Activated gamma-delta T cell treated with Interleukin-2 at 50 U/mL for 16 hours (primary cell): ENCODE measurements around the gene SORCS3.
A peak's percentile ranks its signal among the peaks of the same experiment; 100 is the strongest.

Experiments
- DNase-seq: peaks from one replicate; pipeline ENCODE4 v3.0.0-alpha.2; 2020

Gene SORCS3

DNA sequence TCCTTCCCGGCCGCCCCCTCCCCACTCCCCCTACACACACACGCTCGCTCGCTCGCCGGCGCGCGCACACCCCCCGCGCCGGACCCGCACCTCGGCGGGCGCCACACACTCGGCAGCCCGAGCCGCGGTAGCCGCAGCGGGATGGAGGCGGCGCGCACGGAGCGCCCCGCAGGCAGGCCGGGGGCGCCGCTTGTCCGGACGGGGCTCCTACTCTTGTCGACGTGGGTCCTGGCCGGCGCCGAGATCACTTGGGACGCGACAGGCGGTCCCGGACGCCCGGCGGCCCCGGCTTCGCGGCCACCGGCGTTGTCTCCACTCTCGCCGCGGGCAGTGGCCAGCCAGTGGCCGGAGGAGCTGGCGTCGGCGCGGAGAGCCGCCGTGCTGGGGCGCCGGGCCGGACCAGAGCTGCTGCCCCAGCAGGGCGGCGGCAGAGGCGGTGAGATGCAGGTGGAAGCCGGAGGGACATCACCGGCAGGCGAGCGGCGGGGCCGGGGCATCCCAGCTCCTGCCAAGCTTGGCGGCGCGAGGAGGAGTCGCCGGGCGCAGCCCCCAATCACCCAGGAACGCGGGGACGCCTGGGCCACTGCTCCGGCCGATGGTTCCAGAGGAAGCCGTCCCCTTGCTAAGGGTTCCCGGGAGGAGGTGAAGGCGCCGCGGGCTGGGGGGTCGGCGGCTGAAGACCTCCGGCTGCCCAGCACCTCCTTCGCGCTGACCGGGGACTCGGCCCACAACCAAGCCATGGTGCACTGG is at the start of gene SORCS3:
SORCS3 (plus strand) TSS at position 104 of the 750 bp plus-strand sequence.
- no peak for DNase-seq

- no peak for DNase-seq
These were observed 49.6 kb upstream of the SORCS3 start for GRCh38 chr10:104591441-104591840.

- no peak for DNase-seq
These were observed 39.9 kb upstream of the SORCS3 start for GRCh38 chr10:104601166-104601565.

- DNase-seq = no peak
These were observed 32.8 kb upstream of the SORCS3 start for GRCh38 chr10:104608091-104608828.

DNA sequence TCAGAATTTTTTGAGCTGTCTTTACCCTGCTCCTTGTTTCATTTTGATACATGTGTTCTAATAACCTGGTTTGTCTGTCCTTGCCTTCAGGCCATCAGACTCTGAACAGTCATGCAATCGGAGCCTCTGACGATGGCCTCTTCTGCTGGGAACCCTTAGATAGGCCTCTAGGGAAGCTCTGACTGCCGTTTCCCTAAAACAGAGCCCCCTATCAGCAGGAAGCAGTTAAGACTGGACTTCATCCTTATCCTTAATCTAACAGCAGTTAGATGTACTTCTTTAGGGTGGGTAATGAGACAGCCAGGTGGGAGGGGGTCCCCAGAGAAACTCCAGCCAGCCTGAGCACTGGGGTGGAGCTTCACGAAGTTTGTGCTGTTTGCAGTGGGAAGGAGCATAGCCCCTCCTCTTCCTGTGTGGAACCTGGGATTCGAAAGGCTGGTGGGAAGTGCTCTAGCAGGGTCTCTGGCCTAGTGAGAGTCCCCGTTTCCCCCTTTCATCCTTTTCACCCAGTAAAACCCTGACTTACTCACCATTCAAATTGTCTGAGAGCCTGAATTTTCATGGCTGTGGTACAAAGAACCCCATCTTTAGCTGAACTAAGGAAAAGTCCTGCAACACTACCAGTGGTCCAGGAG is 28.4 kb upstream of the SORCS3 start:
- no peak for DNase-seq

GRCh38 chr10:104613406-104613805 is 27.7 kb upstream of the SORCS3 start:
- no peak for DNase-seq

DNA sequence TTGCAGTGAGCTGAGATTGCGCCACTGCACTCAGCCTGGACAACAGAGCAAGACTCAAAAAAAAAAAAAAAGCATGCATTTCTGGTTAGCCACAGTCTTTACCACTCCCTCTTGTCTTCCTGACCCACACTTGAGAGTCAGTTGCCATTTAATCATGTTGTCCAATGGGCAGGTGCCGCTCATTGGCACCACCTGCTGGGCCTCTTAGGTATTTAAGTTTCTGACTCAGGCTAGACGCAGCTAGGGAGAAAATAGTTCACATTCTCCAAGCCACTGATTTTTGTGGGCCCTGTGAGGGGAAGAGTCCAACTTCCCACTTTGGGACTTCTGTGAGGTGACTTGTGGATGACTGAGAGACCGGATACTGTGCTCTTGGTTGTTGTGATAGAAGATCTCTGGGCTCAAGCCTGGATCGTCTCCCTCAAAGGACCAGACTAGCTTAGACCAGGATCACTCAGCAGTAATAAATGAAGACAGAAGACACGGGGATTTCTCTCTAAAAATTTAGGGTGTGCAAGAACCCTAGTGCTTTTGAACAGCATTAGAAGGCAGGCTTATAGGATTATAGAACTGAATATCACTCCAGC is 26.8 kb upstream of the SORCS3 start:
- DNase-seq = peak; percentile 5

DNA sequence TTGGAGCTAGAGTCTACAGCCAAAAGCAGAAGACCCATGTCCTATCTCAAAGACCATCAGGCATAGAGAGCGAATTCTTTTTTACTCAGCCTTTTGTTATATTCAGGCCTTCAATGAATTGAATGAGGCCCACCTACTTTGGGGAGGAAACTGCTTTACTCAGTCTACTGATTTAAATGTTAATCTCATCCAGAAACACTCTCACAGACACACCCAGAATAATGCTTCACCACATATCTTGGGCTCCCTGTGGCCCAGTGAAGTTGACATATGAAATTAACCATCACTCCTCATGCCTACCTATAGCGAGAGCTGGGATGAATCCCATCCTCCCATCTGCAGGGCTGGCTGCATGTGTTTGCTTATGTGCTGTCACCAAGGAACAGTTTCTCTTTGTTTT is 26.0 kb upstream of the SORCS3 start:
- no peak for DNase-seq

GRCh38 chr10:104617831-104618230 is 23.3 kb upstream of the SORCS3 start:
- DNase-seq = no peak

- no peak for DNase-seq
These were observed 18.9 kb upstream of the SORCS3 start for GRCh38 chr10:104622175-104622574.

- no peak for DNase-seq
These were observed 18.4 kb upstream of the SORCS3 start for GRCh38 chr10:104622598-104623209.

DNA sequence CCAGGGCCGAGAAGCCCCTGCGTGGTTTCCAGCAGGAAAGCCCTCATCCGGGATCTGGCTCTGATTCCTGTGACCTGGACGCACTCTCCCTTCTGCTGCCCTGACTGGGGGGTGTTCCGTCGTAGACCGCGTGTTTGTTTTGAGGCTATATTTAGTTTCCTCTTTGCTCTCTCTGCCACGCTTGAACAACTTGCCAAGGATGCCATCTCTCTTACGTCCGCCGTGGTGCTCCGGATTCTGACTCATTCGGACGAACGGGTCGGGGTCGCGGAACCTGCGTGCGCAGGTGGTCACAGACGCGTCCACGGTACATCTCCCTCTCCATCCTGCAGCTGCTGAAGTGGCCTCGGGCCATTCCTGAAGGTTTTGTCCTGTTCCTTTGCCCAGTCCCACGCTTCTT is 10.4 kb upstream of the SORCS3 start:
- no peak for DNase-seq

DNA sequence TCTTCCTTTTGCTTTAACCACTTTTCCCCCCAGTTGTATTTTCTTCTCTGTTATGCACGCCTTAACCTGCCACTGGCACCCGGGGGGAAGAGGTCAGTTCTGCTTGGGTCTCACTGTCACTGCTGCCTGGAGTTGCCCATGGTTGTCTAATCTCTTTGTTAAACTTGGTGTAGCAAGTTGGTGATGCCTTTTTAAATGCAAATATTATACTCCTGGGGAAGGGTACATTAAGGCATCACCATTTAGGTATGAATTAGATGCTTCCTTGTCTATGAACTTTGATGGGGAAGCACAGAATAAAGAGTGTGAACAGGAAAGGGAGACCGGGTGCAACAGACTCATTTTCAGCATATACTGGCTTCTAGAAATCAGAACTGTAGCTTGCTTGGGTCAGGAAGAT is 9.1 kb upstream of the SORCS3 start:
- no peak for DNase-seq

- no peak for DNase-seq
These were observed 2.1 kb upstream of the SORCS3 start for GRCh38 chr10:104638861-104639589.

- no peak for DNase-seq
These were observed 1.3 kb upstream of the SORCS3 start for GRCh38 chr10:104639590-104640338.

- DNase-seq = no peak
These were observed 527 bp upstream of the SORCS3 start for GRCh38 chr10:104640339-104641186.

DNA sequence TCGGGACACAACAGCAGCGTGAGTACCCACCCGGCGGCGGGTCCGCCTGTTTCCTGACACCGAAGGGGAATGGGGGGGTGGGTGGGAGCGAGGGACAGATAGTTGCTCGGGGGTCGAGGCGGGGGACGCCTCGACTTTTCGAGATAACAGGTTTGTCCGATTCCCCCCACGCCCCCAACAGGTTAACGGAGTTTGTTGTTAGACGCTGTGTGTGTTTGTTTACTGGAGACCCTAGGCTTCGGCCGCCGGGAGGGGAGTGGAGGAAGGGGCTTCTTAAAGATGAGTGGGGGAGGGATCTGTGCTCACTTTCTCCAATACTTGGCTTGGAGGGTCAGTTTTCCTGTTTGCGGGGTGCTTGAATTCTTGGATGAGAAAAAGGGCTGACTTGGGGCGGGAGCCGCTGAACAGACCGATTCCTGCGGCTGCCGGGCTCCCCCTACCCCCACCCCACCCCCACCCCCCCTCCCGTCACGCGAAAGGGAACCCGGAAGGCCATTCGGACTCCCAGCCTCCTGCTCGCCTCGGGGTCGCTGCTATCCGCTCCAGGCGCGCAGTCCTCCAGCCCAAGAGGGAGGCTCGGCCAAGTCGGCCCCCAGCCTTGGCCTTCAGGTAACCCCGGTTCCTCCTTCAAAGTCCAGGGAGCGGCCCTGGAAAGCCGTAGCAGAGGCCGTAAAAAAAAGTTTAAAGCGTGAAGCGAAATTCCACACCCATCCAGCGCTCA is 1.0 kb downstream of the SORCS3 start:
- DNase-seq = no peak

DNA sequence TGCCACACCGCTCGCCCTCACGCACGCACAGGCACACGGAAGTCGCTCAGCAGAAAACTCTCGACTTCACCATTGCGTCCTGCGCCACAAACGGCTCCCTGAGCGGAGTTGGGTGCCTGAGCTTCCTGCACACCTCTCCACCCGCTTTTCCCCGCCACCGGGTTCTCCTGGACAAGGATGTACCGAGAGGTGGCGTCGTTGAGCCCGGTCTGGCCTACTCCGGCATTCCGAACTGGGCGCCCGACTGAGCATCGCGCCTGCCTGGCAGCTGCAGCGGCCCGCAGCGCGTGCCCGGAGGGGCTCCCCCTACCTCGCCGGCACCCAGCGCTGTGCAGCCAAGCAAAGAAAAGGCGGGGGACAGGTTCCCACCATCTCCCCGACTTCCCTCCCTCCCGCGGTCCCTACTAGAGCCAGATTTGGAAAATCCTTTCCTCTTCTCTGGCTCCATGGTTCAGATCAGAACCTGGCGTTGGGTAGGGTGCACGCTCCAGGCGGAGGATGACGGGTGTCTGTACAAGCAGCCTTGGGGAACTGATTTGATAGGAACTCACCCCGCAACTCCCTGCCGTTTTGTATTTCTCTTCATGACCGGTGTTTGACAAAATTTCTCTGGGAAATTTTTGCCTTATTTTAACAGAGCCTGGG is 1.7 kb downstream of the SORCS3 start:
- DNase-seq = no peak

- DNase-seq = no peak
These were observed 2.2 kb downstream of the SORCS3 start for GRCh38 chr10:104643303-104643663.

DNA sequence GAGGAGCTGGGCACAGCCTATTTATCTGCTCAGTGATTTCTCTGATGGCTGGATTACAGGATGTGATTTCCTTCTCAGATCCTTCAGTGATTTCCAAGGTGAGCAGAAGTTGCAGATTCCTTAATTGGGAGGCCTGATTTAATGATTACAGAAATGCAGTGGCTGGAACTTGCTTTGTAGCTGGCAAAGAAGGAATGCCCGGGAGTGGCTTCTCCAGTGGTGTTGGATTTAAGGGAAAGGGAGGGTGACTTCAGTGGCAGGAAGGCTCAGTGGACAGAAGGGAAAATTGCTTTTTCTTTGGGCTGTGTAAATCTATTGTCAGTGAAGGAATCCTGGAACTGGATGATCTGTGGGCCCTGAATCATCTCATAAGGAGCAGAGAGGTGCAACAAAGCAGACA is 5.1 kb downstream of the SORCS3 start:
- no peak for DNase-seq
